ENCODE results near the gene LRRTM2.
"Not testable (repeated sequence)": the region's sequence is repeated elsewhere in the genome, so short reads cannot be mapped to it uniquely, and the experiment has no call there.

The LRRTM2 gene

GRCh38 chr5:138870611-138871010 is 4.5 kb downstream of the LRRTM2 start:
- Mint-ChIP-seq H3K9me3 (no peaks in the 10 kb centered on the region), H3K4me3 (no peak overlapping the region), H3K27me3 (peaks cover 36% of the 10 kb centered on the region), H3K4me1 (ENCODE audit: low read depth) (peaks cover 25% of the 10 kb centered on the region), H3K36me3 (ENCODE audit: low read depth) (peaks cover 8% of the 10 kb centered on the region), H3K27ac (no peak overlapping the region)

- peaks cover 4% of the 10 kb centered on the region for H3K36me3 Mint-ChIP-seq (ENCODE audit: low read depth)
- H3K27me3 Mint-ChIP-seq, result peaks cover 36% of the 10 kb centered on the region
- H3K4me3 Mint-ChIP-seq, result no peak overlapping the region
- peaks cover 25% of the 10 kb centered on the region for H3K4me1 Mint-ChIP-seq (ENCODE audit: low read depth)
- peak overlapping the region; percentile 34 for H3K27ac Mint-ChIP-seq
- no peaks in the 10 kb centered on the region for H3K9me3 Mint-ChIP-seq
Observed at GRCh38 chr5:138869763-138870500, 5.2 kb downstream of the LRRTM2 start.

- Mint-ChIP-seq H3K9me3 (no peaks in the 10 kb centered on the region), H3K27ac (no peak overlapping the region), H3K36me3 (ENCODE audit: low read depth) (peaks cover 11% of the 10 kb centered on the region), H3K27me3 (peaks cover 36% of the 10 kb centered on the region), H3K4me3 (no peak overlapping the region), H3K4me1 (ENCODE audit: low read depth) (peaks cover 25% of the 10 kb centered on the region)
Observed at GRCh38 chr5:138869038-138869437, 6.1 kb downstream of the LRRTM2 start.

GRCh38 chr5:138867011-138867410 is 8.1 kb downstream of the LRRTM2 start:
- H3K4me1 Mint-ChIP-seq (ENCODE audit: low read depth), result peaks cover 25% of the 10 kb centered on the region
- no peak overlapping the region for H3K4me3 Mint-ChIP-seq
- H3K27me3 Mint-ChIP-seq, result peaks cover 21% of the 10 kb centered on the region

GRCh38 chr5:138853132-138853531 is 22.0 kb downstream of the LRRTM2 start:
- H3K4me3 Mint-ChIP-seq, result no peak overlapping the region
- H3K9me3 Mint-ChIP-seq, result no peaks in the 10 kb centered on the region
- H3K27me3 Mint-ChIP-seq, result no peaks in the 10 kb centered on the region
- no peaks in the 10 kb centered on the region for H3K36me3 Mint-ChIP-seq (ENCODE audit: low read depth)
- H3K27ac Mint-ChIP-seq, result no peak overlapping the region
- peaks cover 8% of the 10 kb centered on the region for H3K4me1 Mint-ChIP-seq (ENCODE audit: low read depth)

More at GRCh38 chr5:138867011-138867410, 8.1 kb downstream of the LRRTM2 start:
- H3K36me3 Mint-ChIP-seq (ENCODE audit: low read depth), result peaks cover 22% of the 10 kb centered on the region
- H3K27ac Mint-ChIP-seq, result no peak overlapping the region
- no peaks in the 10 kb centered on the region for H3K9me3 Mint-ChIP-seq

GRCh38 chr5:138850865-138851435 is 24.2 kb downstream of the LRRTM2 start:
- H3K4me3 Mint-ChIP-seq, result no peak overlapping the region
- no peaks in the 10 kb centered on the region for H3K36me3 Mint-ChIP-seq (ENCODE audit: low read depth)
- peaks cover 8% of the 10 kb centered on the region for H3K4me1 Mint-ChIP-seq (ENCODE audit: low read depth)
- H3K27me3 Mint-ChIP-seq, result no peaks in the 10 kb centered on the region
- H3K9me3 Mint-ChIP-seq, result no peaks in the 10 kb centered on the region
- no peak overlapping the region for H3K27ac Mint-ChIP-seq

- Mint-ChIP-seq H3K36me3 (ENCODE audit: low read depth) (no peaks in the 10 kb centered on the region), H3K27me3 (no peaks in the 10 kb centered on the region), H3K4me1 (ENCODE audit: low read depth) (peaks cover 8% of the 10 kb centered on the region), H3K9me3 (no peaks in the 10 kb centered on the region), H3K4me3 (no peak overlapping the region), H3K27ac (no peak overlapping the region)
Observed at GRCh38 chr5:138849882-138850281, 25.3 kb downstream of the LRRTM2 start.

- H3K27ac Mint-ChIP-seq, result no peak overlapping the region
Observed at GRCh38 chr5:138849439-138849838, 25.7 kb downstream of the LRRTM2 start.

GRCh38 chr5:138844812-138845513 is 30.2 kb downstream of the LRRTM2 start:
- H3K4me1 Mint-ChIP-seq (ENCODE audit: low read depth), result peaks cover 9% of the 10 kb centered on the region
- H3K36me3 Mint-ChIP-seq (ENCODE audit: low read depth), result no peaks in the 10 kb centered on the region
- H3K27ac Mint-ChIP-seq, result no peak overlapping the region
- H3K27me3 Mint-ChIP-seq, result no peaks in the 10 kb centered on the region
- no peaks in the 10 kb centered on the region for H3K9me3 Mint-ChIP-seq
- no peak overlapping the region for H3K4me3 Mint-ChIP-seq

More at GRCh38 chr5:138849439-138849838, 25.7 kb downstream of the LRRTM2 start:
- Mint-ChIP-seq H3K36me3 (ENCODE audit: low read depth) (no peaks in the 10 kb centered on the region), H3K9me3 (no peaks in the 10 kb centered on the region), H3K4me3 (no peak overlapping the region), H3K4me1 (ENCODE audit: low read depth) (peaks cover 8% of the 10 kb centered on the region), H3K27me3 (no peaks in the 10 kb centered on the region)

GRCh38 chr5:138844125-138844461 is 31.0 kb downstream of the LRRTM2 start:
- Mint-ChIP-seq H3K27ac (no peak overlapping the region), H3K4me1 (ENCODE audit: low read depth) (peaks cover 9% of the 10 kb centered on the region), H3K4me3 (no peak overlapping the region), H3K36me3 (ENCODE audit: low read depth) (no peaks in the 10 kb centered on the region), H3K9me3 (no peaks in the 10 kb centered on the region), H3K27me3 (no peaks in the 10 kb centered on the region)

GRCh38 chr5:138843316-138844124 is 31.6 kb downstream of the LRRTM2 start:
- Mint-ChIP-seq H3K4me1 (ENCODE audit: low read depth) (peaks cover 9% of the 10 kb centered on the region), H3K27me3 (no peaks in the 10 kb centered on the region), H3K4me3 (no peak overlapping the region), H3K36me3 (ENCODE audit: low read depth) (no peaks in the 10 kb centered on the region), H3K9me3 (no peaks in the 10 kb centered on the region), H3K27ac (no peak overlapping the region)

GRCh38 chr5:138841531-138841930 is 33.6 kb downstream of the LRRTM2 start:
- Mint-ChIP-seq H3K36me3 (ENCODE audit: low read depth) (no peaks in the 10 kb centered on the region), H3K4me1 (ENCODE audit: low read depth) (peaks cover 9% of the 10 kb centered on the region), H3K4me3 (no peak overlapping the region), H3K9me3 (no peaks in the 10 kb centered on the region), H3K27me3 (peaks cover 3% of the 10 kb centered on the region), H3K27ac (no peak overlapping the region)

GRCh38 chr5:138840103-138840502 is 35.0 kb downstream of the LRRTM2 start:
- peaks cover 9% of the 10 kb centered on the region for H3K4me1 Mint-ChIP-seq (ENCODE audit: low read depth)
- H3K36me3 Mint-ChIP-seq (ENCODE audit: low read depth), result peaks cover 3% of the 10 kb centered on the region
- peaks cover 3% of the 10 kb centered on the region for H3K27me3 Mint-ChIP-seq
- H3K9me3 Mint-ChIP-seq, result no peaks in the 10 kb centered on the region
- H3K4me3 Mint-ChIP-seq, result no peak overlapping the region
- no peak overlapping the region for H3K27ac Mint-ChIP-seq

GRCh38 chr5:138837160-138837559 is 38.0 kb downstream of the LRRTM2 start:
- Mint-ChIP-seq H3K27me3 (peaks cover 3% of the 10 kb centered on the region), H3K27ac (no peak overlapping the region)

GRCh38 chr5:138834853-138835252 is 40.3 kb downstream of the LRRTM2 start:
- H3K36me3 Mint-ChIP-seq (ENCODE audit: low read depth); H3K4me3 Mint-ChIP-seq; H3K27ac Mint-ChIP-seq; H3K9me3 Mint-ChIP-seq; H3K27me3 Mint-ChIP-seq: not testable (repeated sequence)
- peaks cover 10% of the 10 kb centered on the region for H3K4me1 Mint-ChIP-seq (ENCODE audit: low read depth)

More at GRCh38 chr5:138837160-138837559, 38.0 kb downstream of the LRRTM2 start:
- H3K4me3 Mint-ChIP-seq, result no peak overlapping the region
- no peaks in the 10 kb centered on the region for H3K9me3 Mint-ChIP-seq
- peaks cover 2% of the 10 kb centered on the region for H3K4me1 Mint-ChIP-seq (ENCODE audit: low read depth)
- peaks cover 6% of the 10 kb centered on the region for H3K36me3 Mint-ChIP-seq (ENCODE audit: low read depth)

All from stimulated activated naive CD8-positive, alpha-beta T cell treated with anti-CD3 and anti-CD28 coated beads, Interleukin-15, Interleukin-2, amounts not matched to agents 100 ng/mL and 50 ng/mL, for 24 hours (primary cell).